ENCODE data around the gene ZNF557.
"Not testable (repeated sequence)": the region's sequence is repeated elsewhere in the genome, so short reads cannot be mapped to it uniquely, and the experiment has no call there.

DNA sequence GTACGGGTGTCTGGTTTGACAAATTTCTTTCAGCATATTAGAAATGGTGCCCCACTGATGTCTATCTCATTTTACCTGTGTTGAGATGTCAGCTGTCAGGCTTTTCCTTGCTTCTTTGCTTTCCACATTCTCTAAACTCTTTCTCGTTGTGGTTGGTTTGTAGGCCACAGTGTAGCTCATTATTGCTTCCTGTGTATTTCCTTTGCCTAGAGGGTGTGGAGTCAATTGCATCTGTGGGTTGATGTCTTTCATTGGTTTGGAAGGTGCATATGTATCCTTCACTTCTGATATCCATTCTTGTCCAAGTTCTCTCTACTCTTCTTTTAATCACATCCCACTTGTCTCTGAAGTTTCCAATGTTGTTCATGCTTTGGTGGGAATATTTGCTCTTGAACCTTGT, 27.9 kb upstream of the ZNF557 start:
- not testable (repeated sequence) for TF ChIP-seq CTCF, POLR2A (IDR thresholded peaks at IDR 0.05)

Measured in uterus (tissue), 2 donors.